Stimulated activated CD4-positive, alpha-beta T cell treated with anti-CD3 and anti-CD28 coated beads, Interleukin-1b, Interleukin-23, amount 100 ng/mL, for 1 hour (primary cell): Measurements from ENCODE around the gene ARMC9.

ENCODE experiments used
- DNase-seq, 2 donors: peaks; one replicate each; pipeline ENCODE4 v3.0.0-alpha.2; 2020; ENCODE audit warnings: low read depth in 2 of 2

Gene ARMC9

GRCh38 chr2:231421051-231421580, 222.7 kb downstream of the ARMC9 start:
- DNase-seq = no peak

DNA sequence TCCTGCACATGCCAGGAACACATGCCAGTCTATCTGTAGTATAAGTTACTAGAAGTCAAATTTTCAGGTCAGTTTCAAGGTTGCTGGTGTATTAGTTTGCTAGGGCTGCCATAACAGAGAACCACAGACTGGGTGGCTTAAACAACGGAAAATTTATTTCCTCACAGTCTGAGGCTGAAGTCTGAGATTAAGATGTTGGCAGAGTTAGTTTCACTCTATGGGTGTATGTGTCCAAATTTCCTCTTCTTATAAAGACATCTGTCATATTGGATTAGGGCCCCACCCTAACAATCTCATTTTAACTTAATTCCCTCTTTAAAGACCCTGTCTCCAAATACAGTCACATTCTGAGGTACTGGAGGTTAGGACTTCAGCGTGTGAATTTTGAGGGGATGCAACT, 223.6 kb downstream of the ARMC9 start:
- no peak for DNase-seq

DNA sequence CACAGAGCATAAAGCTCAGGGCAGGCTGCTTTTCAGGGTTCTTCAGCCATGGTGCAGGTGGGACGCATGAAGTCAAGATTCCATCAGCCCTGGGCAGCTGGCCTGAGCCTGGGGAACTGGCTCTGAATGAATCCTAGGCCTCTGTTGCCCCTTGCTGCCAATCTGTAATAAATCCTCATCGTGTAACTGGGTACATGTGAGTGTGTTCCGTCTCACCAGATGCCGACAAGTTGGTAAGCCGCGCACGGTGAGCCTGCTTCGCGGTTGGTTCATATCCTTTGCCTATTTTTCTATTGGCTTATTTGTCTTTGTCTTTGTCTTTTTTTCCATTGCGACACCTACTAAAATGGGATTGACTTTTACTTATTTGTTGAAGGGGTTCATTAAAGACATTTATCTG, 224.7 kb downstream of the ARMC9 start:
- DNase-seq = no peak
